ENCODE results near the gene PDE8B.

The PDE8B gene

GRCh38 chr5:77295863-77296378 lies 85.4 kb downstream of the PDE8B start:
- DNase-seq: no peak

GRCh38 chr5:77298146-77298545 lies 87.7 kb downstream of the PDE8B start:
- no peak for DNase-seq

- no peak for DNase-seq
Measured at GRCh38 chr5:77300451-77300850, 90.0 kb downstream of the PDE8B start.

- no peak for DNase-seq
Measured at GRCh38 chr5:77301447-77301883, 91.0 kb downstream of the PDE8B start.

- no peak for DNase-seq
Measured at GRCh38 chr5:77302247-77302646, 91.8 kb downstream of the PDE8B start.

GRCh38 chr5:77302653-77303052 lies 92.2 kb downstream of the PDE8B start:
- DNase-seq: no peak

GRCh38 chr5:77304388-77304787 lies 93.9 kb downstream of the PDE8B start:
- DNase-seq: no peak

- no peak for DNase-seq
Measured at GRCh38 chr5:77305222-77305846, 94.9 kb downstream of the PDE8B start.

GRCh38 chr5:77305956-77306355 lies 95.5 kb downstream of the PDE8B start:
- no peak for DNase-seq

GRCh38 chr5:77306531-77306930 lies 96.1 kb downstream of the PDE8B start:
- DNase-seq: no peak

- no peak for DNase-seq
Measured at GRCh38 chr5:77308154-77308960, 97.9 kb downstream of the PDE8B start.

GRCh38 chr5:77309140-77309539 lies 98.7 kb downstream of the PDE8B start:
- no peak for DNase-seq

GRCh38 chr5:77310494-77311213 lies 100.2 kb downstream of the PDE8B start:
- no peak for DNase-seq

- DNase-seq: no peak
Measured at GRCh38 chr5:77311214-77311571, 100.7 kb downstream of the PDE8B start.

GRCh38 chr5:77312413-77312812 lies 101.9 kb downstream of the PDE8B start:
- no peak for DNase-seq

GRCh38 chr5:77316871-77317661 lies 106.6 kb downstream of the PDE8B start:
- no peak for DNase-seq

- no peak for DNase-seq
Measured at GRCh38 chr5:77318060-77318459, 107.6 kb downstream of the PDE8B start.

- DNase-seq: no peak
Measured at GRCh38 chr5:77319117-77319804, 108.8 kb downstream of the PDE8B start.

GRCh38 chr5:77321793-77322394 lies 111.4 kb downstream of the PDE8B start:
- DNase-seq: no peak

- DNase-seq: no peak
Measured at GRCh38 chr5:77322406-77322805, 111.9 kb downstream of the PDE8B start.

GRCh38 chr5:77325921-77326541 lies 115.6 kb downstream of the PDE8B start:
- DNase-seq: no peak
